NCI-H748 (cell line): ENCODE results near the gene SENP5.

Source experiments
- DNase-seq: peaks from one replicate; lab custom pipeline; 2025; ENCODE audit not compliant: unreplicated experiment; lab: John Stamatoyannopoulos, UW

The SENP5 gene

DNA sequence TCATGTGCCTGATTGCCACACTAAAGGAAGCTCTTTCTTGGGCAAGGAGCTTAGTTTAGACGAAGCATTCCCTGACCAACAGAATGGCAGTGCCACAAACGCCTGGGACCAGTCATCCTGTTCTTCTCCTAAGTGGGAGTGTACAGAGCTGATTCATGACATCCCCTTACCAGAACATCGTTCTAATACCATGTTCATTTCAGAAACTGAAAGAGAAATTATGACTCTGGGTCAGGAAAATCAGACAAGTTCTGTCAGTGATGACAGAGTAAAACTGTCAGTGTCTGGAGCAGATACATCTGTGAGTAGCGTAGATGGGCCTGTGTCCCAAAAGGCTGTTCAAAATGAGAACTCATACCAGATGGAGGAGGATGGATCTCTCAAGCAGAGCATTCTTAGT is 18.4 kb downstream of the SENP5 start:
- no peak for DNase-seq

GRCh38 chr3:196889844-196890708 is 22.4 kb downstream of the SENP5 start:
- no peak for DNase-seq

DNA sequence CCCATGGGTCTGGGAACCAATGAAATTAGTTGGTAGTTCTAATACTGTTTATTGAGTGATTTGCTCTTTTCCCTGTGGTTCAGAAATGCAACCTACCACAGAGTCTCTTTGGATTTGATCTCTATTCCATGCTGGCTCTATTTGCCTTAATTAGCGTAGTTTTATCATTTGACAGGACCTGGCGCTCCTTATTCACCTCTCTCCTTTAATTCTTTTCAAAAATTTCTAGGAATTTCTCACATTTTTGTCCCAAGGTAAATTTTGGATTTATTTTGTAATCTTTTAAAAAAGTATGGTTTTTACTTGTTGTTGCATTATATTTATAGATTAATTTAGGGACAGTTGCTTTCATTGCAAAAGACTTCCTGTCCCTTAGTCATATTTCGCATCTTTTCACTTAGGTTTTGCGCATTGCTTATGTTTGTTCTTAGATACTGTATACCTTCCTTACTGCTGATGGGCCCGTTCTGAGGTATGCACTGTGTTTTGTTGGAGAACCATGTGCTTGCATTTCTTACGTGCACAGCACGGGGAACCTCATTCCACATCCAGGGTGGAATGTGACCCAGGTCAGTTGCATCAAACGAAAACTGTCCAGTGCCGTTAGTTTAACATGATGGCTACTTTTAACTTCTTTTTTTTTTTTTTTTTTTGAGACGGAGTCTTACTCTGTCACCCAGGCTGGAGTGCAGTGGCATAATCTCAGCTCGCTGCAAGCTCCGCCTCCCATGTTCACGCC is 27.0 kb downstream of the SENP5 start:
- DNase-seq: no peak

DNA sequence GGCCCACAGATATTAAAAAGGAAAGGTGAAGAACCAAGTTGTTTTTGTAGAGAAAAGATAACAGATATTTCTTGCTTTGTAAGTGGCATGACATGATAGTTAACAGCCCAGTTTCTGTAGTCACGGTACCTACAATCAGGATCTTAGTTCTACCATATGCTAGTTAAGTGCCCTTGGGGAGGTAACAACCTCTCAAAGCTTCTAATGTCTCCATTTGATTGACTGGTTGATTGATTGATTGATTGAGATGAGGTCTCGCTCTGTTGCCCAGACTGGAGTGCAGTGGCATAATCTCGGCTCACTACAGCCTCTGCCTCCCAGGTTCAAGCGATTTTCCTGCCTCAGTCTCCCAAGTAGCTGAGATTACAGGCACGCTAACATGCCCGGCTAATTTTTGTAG is 28.5 kb downstream of the SENP5 start:
- no peak for DNase-seq

GRCh38 chr3:196901768-196902167 is 34.0 kb downstream of the SENP5 start:
- no peak for DNase-seq

DNA sequence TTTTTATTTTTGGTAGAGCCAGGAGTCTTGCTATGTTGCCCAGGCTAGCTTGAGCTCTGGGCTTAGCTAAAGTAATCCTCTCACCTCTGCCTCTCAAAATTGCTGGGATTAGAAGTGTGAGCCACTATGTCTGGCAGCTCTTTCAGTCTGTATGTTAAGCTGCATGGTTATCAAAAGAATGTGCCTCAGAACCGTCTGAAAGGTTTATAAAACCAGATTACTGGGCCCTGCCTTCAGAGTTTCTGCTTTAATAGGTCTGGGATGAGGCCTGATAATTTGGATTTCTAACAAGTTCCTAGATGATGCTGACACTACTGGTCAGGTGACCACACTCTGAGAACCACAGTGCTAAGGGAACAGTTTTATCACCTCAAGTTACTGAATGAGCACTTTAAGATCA is 34.6 kb downstream of the SENP5 start:
- no peak for DNase-seq

DNA sequence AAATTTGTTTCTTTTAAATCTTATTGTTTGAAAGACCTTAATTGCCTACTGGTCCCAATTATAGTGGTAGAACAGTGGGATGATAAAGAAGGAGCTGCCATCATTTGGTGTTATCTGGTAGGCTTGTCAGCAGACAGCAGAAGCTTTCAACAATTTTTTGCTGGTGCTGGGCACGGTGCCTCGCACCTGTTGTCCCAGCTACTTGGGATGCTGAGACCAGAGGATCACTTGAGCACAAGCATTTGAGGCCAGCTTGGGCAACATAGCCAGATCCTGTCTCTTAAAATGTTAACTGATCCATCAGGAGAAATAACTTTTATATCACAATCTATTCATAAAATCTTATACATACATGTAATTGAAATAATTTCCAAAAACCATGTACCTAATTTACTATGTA is 36.0 kb downstream of the SENP5 start:
- no peak for DNase-seq

DNA sequence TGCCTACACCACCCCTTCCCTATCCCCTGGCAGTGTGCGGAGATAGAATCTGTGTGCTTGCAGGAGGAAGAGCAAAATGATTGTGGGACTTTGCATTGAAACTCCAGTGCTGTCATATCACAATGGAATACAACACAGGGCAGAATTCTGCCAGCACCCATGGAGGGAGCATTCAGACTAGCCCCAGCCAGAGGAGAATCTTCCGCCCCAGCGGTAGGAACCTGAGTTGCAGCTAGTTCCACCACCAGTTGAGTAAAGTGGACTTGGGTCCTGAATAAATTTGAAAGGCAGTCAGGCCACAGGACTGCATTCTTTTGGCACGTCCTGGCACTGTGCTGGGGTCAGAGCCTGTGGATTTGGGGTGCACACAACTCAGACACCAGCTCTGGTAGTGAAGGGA is 47.1 kb downstream of the SENP5 start:
- DNase-seq: no peak

GRCh38 chr3:196915375-196915774 is 47.7 kb downstream of the SENP5 start:
- DNase-seq: no peak

DNA sequence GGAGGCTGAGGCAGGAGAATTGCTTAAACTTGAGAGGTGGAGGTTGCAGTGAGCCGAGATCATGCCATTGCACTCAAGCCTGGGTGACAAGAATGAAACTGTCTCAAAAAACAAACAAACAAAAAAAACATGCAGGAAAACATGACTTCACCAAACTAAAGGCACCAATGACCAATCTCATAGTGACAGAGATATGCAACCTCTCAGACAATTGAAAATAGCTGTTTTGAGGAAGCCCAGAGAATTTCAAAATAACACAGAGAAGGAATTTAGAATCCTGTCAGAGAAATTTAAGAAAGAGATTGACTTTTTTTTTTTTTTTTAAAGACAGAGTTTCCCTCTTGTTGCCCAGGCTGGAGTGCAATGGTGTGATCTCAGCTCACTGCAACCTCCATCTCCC is 48.5 kb downstream of the SENP5 start:
- DNase-seq: no peak

DNA sequence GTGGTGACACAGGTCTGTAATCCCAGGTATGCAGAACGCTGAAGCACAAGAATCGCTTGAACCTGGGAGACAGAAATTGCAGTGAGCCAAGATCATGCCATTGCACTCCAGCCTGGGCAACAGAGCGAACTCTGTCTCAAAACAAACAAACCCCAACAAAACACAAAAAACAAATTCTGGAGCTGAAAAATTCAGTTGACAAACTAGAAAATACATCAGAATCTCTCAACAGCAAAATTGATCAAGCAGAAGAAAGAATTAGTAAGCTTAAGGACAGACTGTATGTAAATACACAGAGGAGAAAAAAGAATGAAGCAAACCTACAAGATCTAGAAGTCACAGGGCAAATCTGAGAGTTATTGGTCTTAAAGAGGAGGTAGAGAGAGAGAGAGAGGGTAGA is 49.3 kb downstream of the SENP5 start:
- DNase-seq: no peak

DNA sequence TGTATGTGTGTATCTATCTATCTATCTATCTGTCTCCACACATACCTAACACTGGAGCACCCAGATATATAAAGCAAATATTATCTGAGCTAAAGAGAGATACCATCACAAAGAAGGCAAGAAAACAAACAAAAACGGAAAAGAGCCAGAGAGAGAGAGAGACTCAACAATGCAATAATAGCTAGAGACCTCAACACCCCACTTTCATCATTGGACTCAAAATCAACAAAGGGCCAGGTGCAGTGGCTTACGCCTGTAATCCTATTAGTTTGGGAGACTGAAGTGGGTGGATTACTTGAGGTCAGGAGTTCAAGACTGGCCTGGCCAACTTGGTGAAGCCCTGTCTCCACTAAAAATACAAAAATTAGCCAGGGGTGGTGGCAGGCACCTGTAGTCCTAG is 51.2 kb downstream of the SENP5 start:
- no peak for DNase-seq

DNA sequence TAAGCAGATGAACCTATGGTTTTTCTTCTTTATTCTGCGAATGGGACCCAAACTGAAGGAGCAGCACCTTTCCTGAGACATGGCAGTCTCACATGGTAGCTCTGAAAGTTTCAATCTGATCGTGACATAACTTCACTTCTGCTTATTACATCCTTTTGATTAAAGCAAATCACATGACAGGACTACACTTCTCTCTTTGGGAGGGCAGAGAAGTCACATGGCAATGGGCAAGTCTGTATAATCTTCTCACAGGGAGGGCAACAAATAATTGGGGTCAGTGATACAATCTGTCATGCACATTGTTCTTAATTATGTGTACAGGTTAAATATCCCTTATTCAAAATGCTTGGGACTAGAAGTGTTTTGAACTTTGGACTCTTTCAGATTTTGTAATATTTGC is 53.0 kb downstream of the SENP5 start:
- no peak for DNase-seq

DNA sequence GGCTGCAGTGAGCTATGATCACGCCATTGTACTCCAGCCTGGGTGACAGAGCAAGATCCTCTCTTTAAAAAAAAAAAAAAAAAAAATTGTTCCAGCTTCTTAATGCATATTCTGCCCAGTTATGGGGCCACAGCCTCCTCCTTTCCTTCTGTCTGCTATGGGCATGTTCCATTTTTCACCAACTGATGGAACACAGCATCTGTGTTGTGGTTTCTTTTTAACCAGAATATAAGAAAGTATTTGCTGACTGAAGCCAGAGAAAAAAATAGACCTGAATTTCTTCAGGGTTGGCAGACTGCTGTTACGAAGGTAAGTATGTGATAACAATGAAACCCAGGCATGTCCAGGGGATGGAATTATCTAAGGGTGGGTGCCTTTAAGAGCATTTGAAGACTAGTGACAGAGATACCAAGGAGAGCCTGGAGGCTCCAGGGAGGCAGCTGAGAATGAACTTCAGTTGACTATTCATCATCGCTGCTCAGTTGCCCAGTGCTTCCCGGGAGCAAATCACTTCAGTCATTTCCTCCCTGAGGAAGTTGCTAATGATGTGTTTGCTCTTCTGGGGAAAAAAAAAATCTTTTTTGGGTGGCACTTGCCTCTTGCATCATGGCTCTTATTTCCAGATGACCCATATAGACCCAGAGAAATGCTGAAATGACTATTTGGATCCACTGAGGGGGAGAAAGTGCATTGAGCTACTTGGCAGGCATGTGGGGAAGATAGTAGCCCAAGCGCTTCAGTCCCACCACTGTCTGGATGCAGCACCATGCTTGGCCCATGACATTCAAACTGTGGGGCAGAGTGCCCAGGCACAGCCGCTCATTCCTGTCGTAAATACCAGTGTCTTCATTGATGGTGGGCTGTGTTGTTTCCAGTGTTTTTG is 60.1 kb downstream of the SENP5 start:
- DNase-seq: no peak

DNA sequence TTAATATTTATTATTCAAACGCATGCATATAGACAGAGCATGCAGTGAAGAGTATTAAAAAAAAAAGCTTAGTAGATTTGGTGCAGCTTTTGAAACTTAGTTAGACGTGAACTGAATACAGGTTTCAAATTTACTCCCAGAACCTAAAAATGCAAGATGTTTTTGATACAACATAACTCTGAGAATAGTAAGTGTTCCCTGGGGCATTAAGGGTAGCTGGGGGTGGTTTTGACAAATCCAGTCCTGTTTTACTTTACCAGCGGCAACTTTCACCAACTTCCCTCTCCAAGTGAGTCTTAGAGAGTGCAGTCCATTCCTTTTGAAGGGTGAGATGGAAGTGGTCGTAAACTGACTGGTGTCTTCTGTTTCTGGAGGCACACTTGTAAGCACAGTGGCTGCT is 63.4 kb downstream of the SENP5 start:
- DNase-seq: no peak

DNA sequence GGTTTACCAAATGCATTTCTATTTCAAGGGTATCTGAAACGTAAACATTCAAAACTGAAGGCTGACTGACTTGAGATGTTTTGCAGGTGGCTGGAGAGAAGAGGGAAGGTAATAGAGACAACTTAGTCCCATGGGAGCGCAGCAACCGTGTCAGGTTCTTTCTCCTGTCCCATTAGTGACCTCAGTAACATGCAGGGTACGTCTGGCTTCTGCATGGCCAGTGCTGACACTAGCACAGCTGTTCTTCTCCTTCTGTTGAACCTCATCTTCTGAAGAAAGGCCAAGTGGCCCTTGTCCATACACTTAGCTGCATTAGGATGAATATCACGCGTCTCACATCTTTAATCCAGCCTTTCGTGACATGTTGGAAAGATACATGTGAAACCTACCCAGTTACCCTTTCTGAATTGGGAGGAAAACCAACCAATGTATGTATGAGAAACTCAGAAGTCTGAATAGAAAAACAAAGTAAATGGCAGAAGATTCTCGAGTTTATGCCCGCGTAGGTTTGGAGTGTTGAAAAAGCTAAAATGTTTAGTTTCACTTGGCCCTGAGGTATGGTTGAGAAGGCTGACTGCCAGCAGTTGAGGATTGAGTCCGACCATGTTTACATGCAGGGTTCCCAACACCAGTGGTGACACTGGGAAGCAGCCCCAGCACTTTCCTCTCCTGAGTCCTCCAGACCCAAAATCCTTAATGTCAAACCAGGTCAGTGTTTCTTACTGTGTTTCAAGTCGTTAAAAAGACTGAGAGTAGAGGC is 64.3 kb downstream of the SENP5 start:
- no peak for DNase-seq

GRCh38 chr3:196932600-196932999 is 64.9 kb downstream of the SENP5 start:
- no peak for DNase-seq

DNA sequence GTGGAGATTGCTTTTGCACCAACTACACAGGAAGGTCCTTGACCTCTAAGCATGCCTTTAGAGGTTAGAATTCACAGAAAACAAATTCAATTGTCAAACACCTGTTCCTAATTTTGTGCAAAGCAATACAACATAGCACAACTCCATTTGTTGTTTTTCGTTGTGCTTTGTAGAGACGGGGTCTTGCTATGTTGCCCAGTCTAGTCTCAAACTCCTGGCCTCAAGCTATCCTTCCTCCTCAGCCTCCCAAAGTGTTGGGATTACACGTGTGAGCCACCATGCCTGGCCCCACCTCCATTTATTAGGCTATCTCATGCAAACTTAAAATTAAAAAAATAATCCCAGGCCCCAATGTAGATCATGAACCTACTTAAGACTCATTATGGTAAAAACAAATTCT is 68.6 kb downstream of the SENP5 start:
- no peak for DNase-seq

DNA sequence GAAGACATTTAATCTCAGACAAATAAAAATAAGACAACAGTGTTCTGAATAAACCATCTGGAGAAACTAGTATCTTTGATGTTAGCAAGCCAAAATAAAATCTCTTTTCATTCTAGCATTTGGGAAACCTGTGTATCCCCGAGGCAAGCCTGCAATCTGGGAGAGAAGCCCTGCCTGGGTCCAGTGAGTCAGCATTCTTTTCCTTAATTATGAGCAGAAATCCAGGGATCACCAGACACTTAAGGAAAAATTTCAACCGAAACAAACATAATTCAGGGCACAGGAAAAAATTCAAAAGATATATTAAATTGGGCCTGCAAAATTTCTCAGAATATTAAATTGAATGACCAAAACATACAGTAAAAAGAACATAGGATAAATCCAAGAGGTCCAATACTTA is 70.4 kb downstream of the SENP5 start:
- DNase-seq: no peak

GRCh38 chr3:196938576-196938975 is 70.9 kb downstream of the SENP5 start:
- DNase-seq: no peak

DNA sequence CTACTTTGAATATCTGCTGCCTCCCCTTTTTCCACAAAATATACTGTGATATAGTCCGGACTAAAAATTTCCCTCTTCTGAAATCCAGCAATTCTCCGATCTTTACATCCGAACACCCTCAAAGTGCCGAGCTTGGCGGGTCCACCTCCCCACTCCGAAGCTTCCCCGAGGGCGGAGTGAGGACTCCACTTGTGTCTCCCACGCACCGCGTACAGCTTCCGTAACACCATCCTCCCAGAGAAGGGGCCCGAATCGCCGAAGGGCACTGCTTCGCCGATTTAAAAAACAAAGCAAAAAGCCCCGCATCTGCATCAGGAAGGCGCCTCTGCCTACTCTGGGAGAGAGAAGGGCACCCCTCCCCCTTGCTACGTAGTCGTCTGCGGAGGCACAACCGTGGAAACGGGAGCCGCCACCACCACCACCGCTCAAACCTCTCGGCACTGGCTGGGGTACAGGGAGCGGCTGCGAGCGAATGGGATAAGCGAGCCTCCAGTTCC is 74.1 kb downstream of the SENP5 start:
- peak; percentile 64 for DNase-seq
